ENCODE data around the gene PTPA. TPM values are rescaled to one million over a fixed set of nuclear protein-coding genes. Genes with fewer than 3 reads are reported as not detected.

PTPA gene
- total and polyA plus RNA-seq, 9 of the 15 experiments (the other 6 are each of a cell fraction or from before 2014, with no cell fraction given) = 1.7 to 121 (median 72.6) TPM

DNA sequence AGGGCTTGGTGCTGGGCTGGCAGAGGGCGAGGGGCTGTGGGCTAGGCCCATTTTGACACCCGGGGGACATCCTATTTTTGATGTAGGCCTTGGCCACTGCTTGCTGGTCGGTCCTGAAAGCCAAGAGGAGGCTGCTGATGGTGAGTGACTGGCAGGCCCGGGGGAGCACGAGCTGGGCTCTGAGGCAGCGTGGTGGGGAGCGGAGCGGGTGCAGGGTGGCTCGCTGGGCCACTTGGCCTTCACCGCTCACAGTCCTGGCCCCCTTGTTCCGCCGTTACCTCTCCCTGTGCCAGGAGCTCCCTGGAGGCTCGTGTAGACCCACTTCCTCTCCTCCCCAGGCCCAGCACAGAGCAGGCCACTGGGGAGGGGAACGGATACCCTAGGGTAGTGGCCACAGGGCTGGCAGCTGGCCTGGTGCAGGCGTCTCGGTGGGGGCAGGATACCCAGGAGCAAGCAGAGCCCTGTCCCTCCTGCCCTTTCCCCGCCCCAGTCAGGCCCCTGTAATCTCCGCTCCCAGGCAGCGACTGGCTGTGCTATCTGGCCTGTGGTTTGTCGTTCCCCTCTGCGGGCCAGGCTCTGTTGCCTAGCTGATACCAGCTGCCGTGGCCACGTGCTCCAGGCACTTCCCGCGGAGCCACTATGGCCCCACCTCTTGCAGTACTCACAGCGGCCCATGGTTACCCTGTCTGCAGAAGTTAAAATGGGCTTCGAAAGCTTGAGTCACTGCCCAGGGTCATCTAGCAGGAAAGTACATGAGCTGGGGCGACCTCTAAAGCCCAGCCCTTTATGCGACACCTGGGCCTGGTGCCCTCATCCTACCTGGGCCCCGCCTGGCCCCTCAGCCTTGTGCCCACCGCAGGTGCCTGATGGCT lies 42.0 kb upstream of the PTPA start (continued):
- TF ChIP-seq, protein P1, sequence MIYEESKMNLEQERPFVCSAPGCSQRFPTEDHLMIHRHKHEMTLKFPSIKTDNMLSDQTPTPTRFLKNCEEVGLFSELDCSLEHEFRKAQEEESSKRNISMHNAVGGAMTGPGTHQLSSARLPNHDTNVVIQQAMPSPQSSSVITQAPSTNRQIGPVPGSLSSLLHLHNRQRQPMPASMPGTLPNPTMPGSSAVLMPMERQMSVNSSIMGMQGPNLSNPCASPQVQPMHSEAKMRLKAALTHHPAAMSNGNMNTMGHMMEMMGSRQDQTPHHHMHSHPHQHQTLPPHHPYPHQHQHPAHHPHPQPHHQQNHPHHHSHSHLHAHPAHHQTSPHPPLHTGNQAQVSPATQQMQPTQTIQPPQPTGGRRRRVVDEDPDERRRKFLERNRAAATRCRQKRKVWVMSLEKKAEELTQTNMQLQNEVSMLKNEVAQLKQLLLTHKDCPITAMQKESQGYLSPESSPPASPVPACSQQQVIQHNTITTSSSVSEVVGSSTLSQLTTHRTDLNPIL (CRISPR knock-in tag; IDR thresholded peaks at IDR 0.05) = no peak
- TF ChIP-seq TRIM24 (IDR thresholded peaks at IDR 0.05) = peak; percentile 94
- TF ChIP-seq JUN (IDR thresholded peaks at IDR 0.05; ENCODE audit: borderline replicate concordance, low read depth, low read length) = peak; percentile 74; the same call in 1 of the 2 replicates
- TF ChIP-seq JUN (CRISPR knock-in tag; IDR thresholded peaks at IDR 0.05; ENCODE audit: borderline replicate concordance) = 0 out of 2 replicates have a peak, but pooled peaks have one; percentile 80
- TF ChIP-seq TCF7 (IDR thresholded peaks at IDR 0.05; ENCODE audit: borderline replicate concordance) = 0 out of 2 replicates have a peak, but pooled peaks have one; percentile 75
- TF ChIP-seq TAF9B (IDR thresholded peaks at IDR 0.05; ENCODE audit: partially characterized antibody) = no peak
- TF ChIP-seq, protein P2, sequence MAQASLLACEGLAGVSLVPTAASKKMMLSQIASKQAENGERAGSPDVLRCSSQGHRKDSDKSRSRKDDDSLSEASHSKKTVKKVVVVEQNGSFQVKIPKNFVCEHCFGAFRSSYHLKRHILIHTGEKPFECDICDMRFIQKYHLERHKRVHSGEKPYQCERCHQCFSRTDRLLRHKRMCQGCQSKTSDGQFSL (CRISPR knock-in tag; IDR thresholded peaks at IDR 0.05) = peak; percentile 11; the same call in 1 of the 2 replicates
- TF ChIP-seq, protein P2 (tag; IDR thresholded peaks at IDR 0.05) = no peak
- TF ChIP-seq ZNF253 (CRISPR knock-in tag; conservative IDR thresholded peaks at IDR 0.05) = no peak
- TF ChIP-seq ZNF174 (CRISPR knock-in tag; IDR thresholded peaks at IDR 0.05) = no peak
- no peak for TF ChIP-seq XRCC3 (IDR thresholded peaks at IDR 0.05)
- TF ChIP-seq MAFG (tag; conservative IDR thresholded peaks at IDR 0.05) = no peak
- TF ChIP-seq, protein P3, sequence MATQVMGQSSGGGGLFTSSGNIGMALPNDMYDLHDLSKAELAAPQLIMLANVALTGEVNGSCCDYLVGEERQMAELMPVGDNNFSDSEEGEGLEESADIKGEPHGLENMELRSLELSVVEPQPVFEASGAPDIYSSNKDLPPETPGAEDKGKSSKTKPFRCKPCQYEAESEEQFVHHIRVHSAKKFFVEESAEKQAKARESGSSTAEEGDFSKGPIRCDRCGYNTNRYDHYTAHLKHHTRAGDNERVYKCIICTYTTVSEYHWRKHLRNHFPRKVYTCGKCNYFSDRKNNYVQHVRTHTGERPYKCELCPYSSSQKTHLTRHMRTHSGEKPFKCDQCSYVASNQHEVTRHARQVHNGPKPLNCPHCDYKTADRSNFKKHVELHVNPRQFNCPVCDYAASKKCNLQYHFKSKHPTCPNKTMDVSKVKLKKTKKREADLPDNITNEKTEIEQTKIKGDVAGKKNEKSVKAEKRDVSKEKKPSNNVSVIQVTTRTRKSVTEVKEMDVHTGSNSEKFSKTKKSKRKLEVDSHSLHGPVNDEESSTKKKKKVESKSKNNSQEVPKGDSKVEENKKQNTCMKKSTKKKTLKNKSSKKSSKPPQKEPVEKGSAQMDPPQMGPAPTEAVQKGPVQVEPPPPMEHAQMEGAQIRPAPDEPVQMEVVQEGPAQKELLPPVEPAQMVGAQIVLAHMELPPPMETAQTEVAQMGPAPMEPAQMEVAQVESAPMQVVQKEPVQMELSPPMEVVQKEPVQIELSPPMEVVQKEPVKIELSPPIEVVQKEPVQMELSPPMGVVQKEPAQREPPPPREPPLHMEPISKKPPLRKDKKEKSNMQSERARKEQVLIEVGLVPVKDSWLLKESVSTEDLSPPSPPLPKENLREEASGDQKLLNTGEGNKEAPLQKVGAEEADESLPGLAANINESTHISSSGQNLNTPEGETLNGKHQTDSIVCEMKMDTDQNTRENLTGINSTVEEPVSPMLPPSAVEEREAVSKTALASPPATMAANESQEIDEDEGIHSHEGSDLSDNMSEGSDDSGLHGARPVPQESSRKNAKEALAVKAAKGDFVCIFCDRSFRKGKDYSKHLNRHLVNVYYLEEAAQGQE (IDR thresholded peaks at IDR 0.05; ENCODE audit: borderline replicate concordance) = peak; percentile 81
- TF ChIP-seq, protein P3 (CRISPR knock-in tag; IDR thresholded peaks at IDR 0.05; ENCODE audit: low read depth) = peak; percentile 52; the same call in 1 of the 2 replicates
- peak; percentile 46 to 56; a peak in 3 of 4 replicates for TF ChIP-seq NRF1 (conservative IDR thresholded peaks at IDR 0.05 in 1 of 2, IDR thresholded peaks at IDR 0.05 in 1 of 2)
- no peak for TF ChIP-seq FIP1L1 (IDR thresholded peaks at IDR 0.05; ENCODE audit: low read depth, low read length, poor library complexity, severe bottlenecking)
- TF ChIP-seq PPARD (CRISPR knock-in tag; IDR thresholded peaks at IDR 0.05) = no peak
